GM12878 (cell line): ENCODE measurements around the gene LARGE1. TPM values are rescaled to one million over a fixed set of nuclear protein-coding genes. Genes with fewer than 3 reads are reported as not detected.
A peak's percentile ranks its signal among the peaks of the same experiment; 100 is the strongest.

ENCODE experiments used
- ATF7 ChIP-seq: fragments of 450-650 bp; IDR thresholded peaks from 2 replicates; pipeline ENCODE4 v1.6.1; 2016; ENCODE audit warnings: low read depth, mild to moderate bottlenecking
- BCL11A ChIP-seq: IDR thresholded peaks from 2 replicates; pipeline ENCODE4 v1.6.1; 2011; ENCODE audit warnings: low read depth, low read length
- CBX3 ChIP-seq: fragments of 200-600 bp; sonication (generic); IDR thresholded peaks from 2 replicates; pipeline ENCODE4 v1.6.1; 2016; ENCODE audit warnings: low read depth, borderline replicate concordance
- EZH2 ChIP-seq: IDR thresholded peaks from 2 replicates; pipeline ENCODE4 v1.6.1; 2012; ENCODE audit warnings: low read depth, mild to moderate bottlenecking, control low read depth, inconsistent platforms, low read length, borderline replicate concordance; ENCODE audit not compliant: control insufficient read depth
- FOXK2 ChIP-seq: fragments of 450-650 bp; IDR thresholded peaks from 2 replicates; pipeline ENCODE4 v1.6.1; 2017; ENCODE audit warnings: mild to moderate bottlenecking, moderate library complexity
- HDGF ChIP-seq: fragments of 450-650 bp; IDR thresholded peaks from 2 replicates; pipeline ENCODE4 v1.6.1; 2016; ENCODE audit warnings: antibody characterized with exemption
- IRF4 ChIP-seq: IDR thresholded peaks from 2 replicates; pipeline ENCODE4 v1.6.1; 2011; ENCODE audit warnings: low read depth, low read length
- JUND ChIP-seq: IDR thresholded peaks from 2 replicates; pipeline ENCODE4 v1.6.1; 2012; ENCODE audit warnings: low read depth, mild to moderate bottlenecking, low read length, improper control_type of control experiment, moderate library complexity
- KAT2A ChIP-seq: conservative IDR thresholded peaks from 2 replicates; pipeline ENCODE4 v1.6.1; 2011; ENCODE audit warnings: low read depth, low read length; ENCODE audit not compliant: control insufficient read depth
- SIX5 ChIP-seq: IDR thresholded peaks from 2 replicates; pipeline ENCODE4 v1.6.1; 2011; ENCODE audit warnings: mild to moderate bottlenecking, low read depth, low read length, moderate library complexity; ENCODE audit not compliant: severe bottlenecking
- ZNF274 ChIP-seq: IDR thresholded peaks from one replicate; pipeline ENCODE4 v1.8.0; 2011; ENCODE audit not compliant: insufficient read length, insufficient read depth
- ZZZ3 ChIP-seq: IDR thresholded peaks from 2 replicates; pipeline ENCODE4 v1.6.1; 2011; ENCODE audit warnings: low read depth; ENCODE audit not compliant: control insufficient read depth, insufficient read length
- polyA plus RNA-seq, 11 experiments: library from polyadenylated mRNA; depleted of rRNA in 4 of 11; unstranded in 6 of 11; stranded (reverse) in 5 of 11; fragments of >200 nt; fragmentation: Nextera tagmentation in 4 of 11; fragmentation: Illumina TruSeq in 1 of 11; extraction: Ambion mirVana in 4 of 11; extraction: Trizol in 1 of 11; gene quantifications; 1 replicate in 1 of 11; 2 replicates in 10 of 11; pipeline versions ENCODE4 v1.2.1 to v1.2.3, GENCODE V29; 2011 to 2016; ENCODE audit warnings: inconsistent platforms in 2 of 11, missing spikeins in 2 of 11, low read depth in 1 of 11
- total RNA-seq, 4 experiments: library from RNA; depleted of rRNA in 3 of 4; stranded (reverse); fragments of >200 nt in 3 of 4; fragmentation: Illumina TruSeq in 1 of 4; extraction: Trizol in 1 of 4; gene quantifications; 2 replicates each; pipeline versions ENCODE4 v1.2.1 to v1.2.3, GENCODE V29; 2013 to 2021
- TF ChIP-seq, protein P1 (sequence below): IDR thresholded peaks from 2 replicates; pipeline ENCODE4 v1.6.1; 2012; ENCODE audit warnings: improper control_type of control experiment, low read depth, low read length; ENCODE audit not compliant: insufficient replicate concordance
- TF ChIP-seq, protein P2 (sequence below): fragments of 450-650 bp; formaldehyde crosslinking; IDR thresholded peaks from 2 replicates; pipeline ENCODE4 v1.5.0; 2022; ENCODE audit warnings: mild to moderate bottlenecking, missing genetic modification characterization
- TF ChIP-seq, protein P3 (sequence below): fragments of 450-650 bp; IDR thresholded peaks from 2 replicates; pipeline ENCODE4 v1.6.1; 2017; ENCODE audit warnings: antibody characterized with exemption, mild to moderate bottlenecking, moderate library complexity
- TF ChIP-seq, protein P4 (sequence below): fragments of 450-650 bp; IDR thresholded peaks from 2 replicates; pipeline ENCODE4 v1.6.1; 2017; ENCODE audit warnings: mild to moderate bottlenecking

The LARGE1 gene
- total and polyA plus RNA-seq, 10 of the 15 experiments (the other 5 are each of a cell fraction or from before 2014, with no cell fraction given), result 3.2 to 41.4 (median 17.3) TPM

DNA sequence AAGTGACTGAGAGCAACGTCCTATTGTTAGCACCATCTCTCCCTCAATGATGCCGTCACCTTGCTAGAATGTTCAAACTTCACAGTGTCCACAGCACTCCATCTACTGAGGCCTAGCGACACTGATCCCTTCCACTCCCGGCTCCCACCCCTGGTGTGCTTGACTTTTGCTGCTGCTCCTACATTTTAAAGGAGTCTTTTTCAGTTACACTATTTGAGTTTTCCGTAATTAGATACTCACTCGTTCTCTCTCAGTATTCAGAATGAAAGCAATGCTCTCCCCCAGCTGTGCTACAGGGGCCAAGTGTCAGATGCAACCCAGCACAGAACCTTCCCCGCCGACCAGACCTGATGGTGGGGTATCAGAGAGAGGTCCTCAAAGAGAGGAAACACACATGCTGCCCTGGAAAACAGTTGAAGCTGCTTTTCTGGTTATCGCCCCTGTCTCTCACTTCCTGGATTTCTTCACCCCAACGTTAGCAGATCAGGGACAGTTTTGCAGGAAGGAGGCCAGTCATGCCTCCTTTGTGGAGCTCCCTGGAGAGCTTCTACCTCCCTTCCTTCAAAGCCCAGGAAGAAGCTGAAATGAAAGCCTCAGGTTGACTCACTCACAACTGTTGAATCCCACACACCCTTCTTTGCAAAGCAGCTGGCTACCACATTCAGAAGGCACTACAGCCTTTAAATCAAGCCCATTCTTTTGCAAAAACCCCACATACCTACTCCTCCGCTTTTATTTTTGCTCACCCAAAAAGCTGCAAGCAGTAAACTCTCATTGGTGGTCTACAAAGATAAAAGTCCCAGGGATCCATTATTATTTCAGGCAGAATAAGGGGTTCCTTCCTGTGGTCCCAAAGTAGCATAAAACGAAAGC, 23.5 kb downstream of the LARGE1 start (continued):
- TF ChIP-seq, protein P1, sequence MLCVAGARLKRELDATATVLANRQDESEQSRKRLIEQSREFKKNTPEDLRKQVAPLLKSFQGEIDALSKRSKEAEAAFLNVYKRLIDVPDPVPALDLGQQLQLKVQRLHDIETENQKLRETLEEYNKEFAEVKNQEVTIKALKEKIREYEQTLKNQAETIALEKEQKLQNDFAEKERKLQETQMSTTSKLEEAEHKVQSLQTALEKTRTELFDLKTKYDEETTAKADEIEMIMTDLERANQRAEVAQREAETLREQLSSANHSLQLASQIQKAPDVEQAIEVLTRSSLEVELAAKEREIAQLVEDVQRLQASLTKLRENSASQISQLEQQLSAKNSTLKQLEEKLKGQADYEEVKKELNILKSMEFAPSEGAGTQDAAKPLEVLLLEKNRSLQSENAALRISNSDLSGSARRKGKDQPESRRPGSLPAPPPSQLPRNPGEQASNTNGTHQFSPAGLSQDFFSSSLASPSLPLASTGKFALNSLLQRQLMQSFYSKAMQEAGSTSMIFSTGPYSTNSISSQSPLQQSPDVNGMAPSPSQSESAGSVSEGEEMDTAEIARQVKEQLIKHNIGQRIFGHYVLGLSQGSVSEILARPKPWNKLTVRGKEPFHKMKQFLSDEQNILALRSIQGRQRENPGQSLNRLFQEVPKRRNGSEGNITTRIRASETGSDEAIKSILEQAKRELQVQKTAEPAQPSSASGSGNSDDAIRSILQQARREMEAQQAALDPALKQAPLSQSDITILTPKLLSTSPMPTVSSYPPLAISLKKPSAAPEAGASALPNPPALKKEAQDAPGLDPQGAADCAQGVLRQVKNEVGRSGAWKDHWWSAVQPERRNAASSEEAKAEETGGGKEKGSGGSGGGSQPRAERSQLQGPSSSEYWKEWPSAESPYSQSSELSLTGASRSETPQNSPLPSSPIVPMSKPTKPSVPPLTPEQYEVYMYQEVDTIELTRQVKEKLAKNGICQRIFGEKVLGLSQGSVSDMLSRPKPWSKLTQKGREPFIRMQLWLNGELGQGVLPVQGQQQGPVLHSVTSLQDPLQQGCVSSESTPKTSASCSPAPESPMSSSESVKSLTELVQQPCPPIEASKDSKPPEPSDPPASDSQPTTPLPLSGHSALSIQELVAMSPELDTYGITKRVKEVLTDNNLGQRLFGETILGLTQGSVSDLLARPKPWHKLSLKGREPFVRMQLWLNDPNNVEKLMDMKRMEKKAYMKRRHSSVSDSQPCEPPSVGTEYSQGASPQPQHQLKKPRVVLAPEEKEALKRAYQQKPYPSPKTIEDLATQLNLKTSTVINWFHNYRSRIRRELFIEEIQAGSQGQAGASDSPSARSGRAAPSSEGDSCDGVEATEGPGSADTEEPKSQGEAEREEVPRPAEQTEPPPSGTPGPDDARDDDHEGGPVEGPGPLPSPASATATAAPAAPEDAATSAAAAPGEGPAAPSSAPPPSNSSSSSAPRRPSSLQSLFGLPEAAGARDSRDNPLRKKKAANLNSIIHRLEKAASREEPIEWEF, result no peak
- TF ChIP-seq, protein P2, sequence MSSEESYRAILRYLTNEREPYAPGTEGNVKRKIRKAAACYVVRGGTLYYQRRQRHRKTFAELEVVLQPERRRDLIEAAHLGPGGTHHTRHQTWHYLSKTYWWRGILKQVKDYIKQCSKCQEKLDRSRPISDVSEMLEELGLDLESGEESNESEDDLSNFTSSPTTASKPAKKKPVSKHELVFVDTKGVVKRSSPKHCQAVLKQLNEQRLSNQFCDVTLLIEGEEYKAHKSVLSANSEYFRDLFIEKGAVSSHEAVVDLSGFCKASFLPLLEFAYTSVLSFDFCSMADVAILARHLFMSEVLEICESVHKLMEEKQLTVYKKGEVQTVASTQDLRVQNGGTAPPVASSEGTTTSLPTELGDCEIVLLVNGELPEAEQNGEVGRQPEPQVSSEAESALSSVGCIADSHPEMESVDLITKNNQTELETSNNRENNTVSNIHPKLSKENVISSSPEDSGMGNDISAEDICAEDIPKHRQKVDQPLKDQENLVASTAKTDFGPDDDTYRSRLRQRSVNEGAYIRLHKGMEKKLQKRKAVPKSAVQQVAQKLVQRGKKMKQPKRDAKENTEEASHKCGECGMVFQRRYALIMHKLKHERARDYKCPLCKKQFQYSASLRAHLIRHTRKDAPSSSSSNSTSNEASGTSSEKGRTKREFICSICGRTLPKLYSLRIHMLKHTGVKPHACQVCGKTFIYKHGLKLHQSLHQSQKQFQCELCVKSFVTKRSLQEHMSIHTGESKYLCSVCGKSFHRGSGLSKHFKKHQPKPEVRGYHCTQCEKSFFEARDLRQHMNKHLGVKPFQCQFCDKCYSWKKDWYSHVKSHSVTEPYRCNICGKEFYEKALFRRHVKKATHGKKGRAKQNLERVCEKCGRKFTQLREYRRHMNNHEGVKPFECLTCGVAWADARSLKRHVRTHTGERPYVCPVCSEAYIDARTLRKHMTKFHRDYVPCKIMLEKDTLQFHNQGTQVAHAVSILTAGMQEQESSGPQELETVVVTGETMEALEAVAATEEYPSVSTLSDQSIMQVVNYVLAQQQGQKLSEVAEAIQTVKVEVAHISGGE (CRISPR knock-in tag), result no peak
- TF ChIP-seq, protein P3, sequence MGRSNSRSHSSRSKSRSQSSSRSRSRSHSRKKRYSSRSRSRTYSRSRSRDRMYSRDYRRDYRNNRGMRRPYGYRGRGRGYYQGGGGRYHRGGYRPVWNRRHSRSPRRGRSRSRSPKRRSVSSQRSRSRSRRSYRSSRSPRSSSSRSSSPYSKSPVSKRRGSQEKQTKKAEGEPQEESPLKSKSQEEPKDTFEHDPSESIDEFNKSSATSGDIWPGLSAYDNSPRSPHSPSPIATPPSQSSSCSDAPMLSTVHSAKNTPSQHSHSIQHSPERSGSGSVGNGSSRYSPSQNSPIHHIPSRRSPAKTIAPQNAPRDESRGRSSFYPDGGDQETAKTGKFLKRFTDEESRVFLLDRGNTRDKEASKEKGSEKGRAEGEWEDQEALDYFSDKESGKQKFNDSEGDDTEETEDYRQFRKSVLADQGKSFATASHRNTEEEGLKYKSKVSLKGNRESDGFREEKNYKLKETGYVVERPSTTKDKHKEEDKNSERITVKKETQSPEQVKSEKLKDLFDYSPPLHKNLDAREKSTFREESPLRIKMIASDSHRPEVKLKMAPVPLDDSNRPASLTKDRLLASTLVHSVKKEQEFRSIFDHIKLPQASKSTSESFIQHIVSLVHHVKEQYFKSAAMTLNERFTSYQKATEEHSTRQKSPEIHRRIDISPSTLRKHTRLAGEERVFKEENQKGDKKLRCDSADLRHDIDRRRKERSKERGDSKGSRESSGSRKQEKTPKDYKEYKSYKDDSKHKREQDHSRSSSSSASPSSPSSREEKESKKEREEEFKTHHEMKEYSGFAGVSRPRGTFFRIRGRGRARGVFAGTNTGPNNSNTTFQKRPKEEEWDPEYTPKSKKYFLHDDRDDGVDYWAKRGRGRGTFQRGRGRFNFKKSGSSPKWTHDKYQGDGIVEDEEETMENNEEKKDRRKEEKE, result no peak
- TF ChIP-seq KAT2A (no peak), SIX5 (no peak), ATF7 (no peak), BCL11A (no peak), ZNF274 (no peak), IRF4 (0 out of 2 replicates have a peak, but pooled peaks have one; percentile 21), CBX3 (no peak), EZH2 (no peak), JUND (no peak), FOXK2 (no peak), ZZZ3 (no peak), HDGF (no peak)
- TF ChIP-seq, protein P4, sequence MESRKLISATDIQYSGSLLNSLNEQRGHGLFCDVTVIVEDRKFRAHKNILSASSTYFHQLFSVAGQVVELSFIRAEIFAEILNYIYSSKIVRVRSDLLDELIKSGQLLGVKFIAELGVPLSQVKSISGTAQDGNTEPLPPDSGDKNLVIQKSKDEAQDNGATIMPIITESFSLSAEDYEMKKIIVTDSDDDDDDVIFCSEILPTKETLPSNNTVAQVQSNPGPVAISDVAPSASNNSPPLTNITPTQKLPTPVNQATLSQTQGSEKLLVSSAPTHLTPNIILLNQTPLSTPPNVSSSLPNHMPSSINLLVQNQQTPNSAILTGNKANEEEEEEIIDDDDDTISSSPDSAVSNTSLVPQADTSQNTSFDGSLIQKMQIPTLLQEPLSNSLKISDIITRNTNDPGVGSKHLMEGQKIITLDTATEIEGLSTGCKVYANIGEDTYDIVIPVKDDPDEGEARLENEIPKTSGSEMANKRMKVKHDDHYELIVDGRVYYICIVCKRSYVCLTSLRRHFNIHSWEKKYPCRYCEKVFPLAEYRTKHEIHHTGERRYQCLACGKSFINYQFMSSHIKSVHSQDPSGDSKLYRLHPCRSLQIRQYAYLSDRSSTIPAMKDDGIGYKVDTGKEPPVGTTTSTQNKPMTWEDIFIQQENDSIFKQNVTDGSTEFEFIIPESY, result no peak
